Measurements from ENCODE around the gene GNB1L. TPM values are rescaled to one million over a fixed set of nuclear protein-coding genes. Genes with fewer than 3 reads are reported as not detected.

Gene GNB1L
- total RNA-seq, 1 experiment from 2014 or later = 15.8 TPM

- no TSS peak for BruUV-seq (replicated peaks)
- intact Hi-C loops (cut with micrococcal nuclease; ENCODE audit: unreplicated experiment) = no loop called here
- H3K4me1 Mint-ChIP-seq (ENCODE audit: low read depth, unreplicated experiment) = peaks cover 13% of the 10 kb centered on the region
- DNase-seq = peak in 1 of 2 experiments; percentile 26
- CTCF ChIA-PET = no interaction called here
- Histone ChIP-seq H3K4me3 (ENCODE audit: low read depth, low read length) (no peak overlapping the region), H3K36me3 (ENCODE audit: control insufficient read depth, insufficient read depth, low read length) (no peaks in the 10 kb centered on the region; the same call in 1 of the 2 replicates), H3K27me3 (replicated peaks; ENCODE audit: control insufficient read depth, insufficient read depth, low read length) (no peaks in the 10 kb centered on the region), H3K9me3 (no peaks in the 10 kb centered on the region), H3K4me1 (peaks cover 23% of the 10 kb centered on the region)
- H3K27me3 Mint-ChIP-seq (ENCODE audit: insufficient read depth, unreplicated experiment) = no peaks in the 10 kb centered on the region
- H3K27ac Mint-ChIP-seq (ENCODE audit: unreplicated experiment) = peak overlapping the region; percentile 26
- H3K36me3 Mint-ChIP-seq (ENCODE audit: insufficient read depth, unreplicated experiment) = peaks cover 21% of the 10 kb centered on the region
- no peak overlapping the region for H3K4me3 Mint-ChIP-seq (ENCODE audit: unreplicated experiment)
- no peak for TF ChIP-seq CTCF (IDR thresholded peaks at IDR 0.05; ENCODE audit: insufficient read depth in 1 of 2, low read depth in 1 of 2, low read length in 1 of 2, severe bottlenecking in 1 of 2, unreplicated experiment in 1 of 2)
- POLR2A ChIA-PET = interaction anchor here (0.5 kb wide), 1 partner anchor 67 kb away, joined by 3 read pairs; no protein-coding TSS in a partner anchor
- no peaks in the 10 kb centered on the region for H3K9me3 Mint-ChIP-seq (ENCODE audit: unreplicated experiment)
Measured at GRCh38 chr22:19876941-19877625, 22.4 kb upstream of the GNB1L start.

DNA sequence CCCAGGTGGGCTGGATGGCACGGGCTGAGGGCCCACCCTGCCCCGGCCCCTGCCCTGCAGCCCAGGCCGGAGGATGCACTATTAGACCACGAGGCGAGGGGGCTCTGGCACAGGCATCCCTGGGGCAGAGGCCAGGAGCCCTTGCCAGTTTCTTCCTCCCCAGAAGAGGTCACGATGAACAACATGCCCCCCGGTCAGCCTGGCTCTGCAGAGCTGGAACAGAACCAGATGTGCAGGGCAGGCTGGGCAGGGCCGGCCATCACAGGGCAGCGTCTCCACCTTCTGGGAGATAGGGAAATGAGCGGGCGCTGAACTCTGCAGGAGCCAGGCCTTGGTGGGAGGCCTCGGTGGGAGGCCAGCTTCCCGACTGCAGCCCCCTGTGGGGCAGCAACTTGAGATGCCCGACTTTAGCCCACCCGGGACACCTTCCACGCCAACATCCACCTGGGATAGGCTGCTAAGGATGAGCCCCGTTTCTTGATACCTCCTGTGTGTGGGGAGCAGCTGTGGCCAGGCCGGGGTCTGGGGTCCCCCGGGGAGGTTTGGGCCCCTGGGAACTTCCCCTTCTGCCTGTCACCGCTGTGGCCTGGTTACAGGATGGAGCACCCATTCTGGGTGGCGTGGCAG is 21.8 kb upstream of the GNB1L start:
- no peak for TF ChIP-seq CTCF (IDR thresholded peaks at IDR 0.05; ENCODE audit: insufficient read depth in 1 of 2, low read depth in 1 of 2, low read length in 1 of 2, severe bottlenecking in 1 of 2, unreplicated experiment in 1 of 2)
- intact Hi-C loops (cut with micrococcal nuclease; ENCODE audit: unreplicated experiment) = no loop called here
- no peaks in the 10 kb centered on the region; the same call in 1 of the 2 replicates for H3K36me3 ChIP-seq (ENCODE audit: control insufficient read depth, insufficient read depth, low read length)
- peak in 1 of 2 experiments; percentile 34 for DNase-seq
- CTCF ChIA-PET = no interaction called here
- no peaks in the 10 kb centered on the region for H3K9me3 Mint-ChIP-seq (ENCODE audit: unreplicated experiment)
- H3K27me3 ChIP-seq (replicated peaks; ENCODE audit: control insufficient read depth, insufficient read depth, low read length) = no peaks in the 10 kb centered on the region
- H3K36me3 Mint-ChIP-seq (ENCODE audit: insufficient read depth, unreplicated experiment) = peaks cover 14% of the 10 kb centered on the region
- no TSS peak for BruUV-seq (replicated peaks)
- no peak overlapping the region for H3K27ac Mint-ChIP-seq (ENCODE audit: unreplicated experiment)
- POLR2A ChIA-PET = no interaction called here
- H3K4me3 Mint-ChIP-seq (ENCODE audit: unreplicated experiment) = no peak overlapping the region
- peaks cover 16% of the 10 kb centered on the region for H3K4me1 ChIP-seq
- H3K27me3 Mint-ChIP-seq (ENCODE audit: insufficient read depth, unreplicated experiment) = no peaks in the 10 kb centered on the region
- no peak overlapping the region for H3K4me3 ChIP-seq (ENCODE audit: low read depth, low read length)
- no peaks in the 10 kb centered on the region for H3K9me3 ChIP-seq
- peaks cover 13% of the 10 kb centered on the region for H3K4me1 Mint-ChIP-seq (ENCODE audit: low read depth, unreplicated experiment)

DNA sequence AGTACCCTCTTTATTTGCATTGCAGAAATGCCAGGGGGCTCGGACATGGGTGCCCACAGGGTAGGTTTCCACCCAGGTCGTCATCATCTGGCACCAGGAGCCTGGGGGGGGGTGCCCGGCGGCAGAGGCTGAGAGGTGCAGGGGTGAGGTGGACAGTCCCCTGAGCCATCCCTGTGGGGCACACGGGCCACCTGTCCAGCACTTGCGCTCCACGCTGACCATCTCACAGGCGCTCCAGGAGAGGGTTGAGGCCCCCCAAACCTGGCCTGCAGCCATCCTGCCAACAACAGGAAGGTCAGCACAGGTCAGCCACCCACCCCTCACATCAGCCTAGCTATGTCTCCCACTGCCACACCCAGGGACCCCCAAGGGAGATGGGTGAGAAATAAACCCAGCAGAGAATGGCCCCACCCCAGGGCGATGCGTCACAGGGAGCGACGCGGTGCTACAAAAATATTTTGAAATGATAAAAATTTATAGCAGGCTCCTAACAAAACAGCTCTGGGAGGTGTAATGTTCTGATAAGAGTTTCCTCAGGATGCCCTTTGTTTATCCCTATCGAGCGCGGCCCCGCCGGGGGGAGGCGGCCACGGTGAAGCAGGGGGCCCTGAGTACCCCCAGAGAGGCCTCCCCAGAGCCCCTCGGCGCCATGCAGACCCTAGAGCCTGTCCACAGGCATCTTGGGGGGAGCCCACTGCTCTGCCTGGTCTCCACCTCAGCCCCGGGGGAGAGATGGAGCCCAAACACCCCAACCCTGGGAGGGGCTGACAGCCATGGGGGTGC is 21.0 kb upstream of the GNB1L start:
- BruUV-seq (replicated peaks) = no TSS peak
- H3K9me3 ChIP-seq = no peaks in the 10 kb centered on the region
- Mint-ChIP-seq H3K36me3 (ENCODE audit: insufficient read depth, unreplicated experiment) (peaks cover 7% of the 10 kb centered on the region), H3K4me3 (ENCODE audit: unreplicated experiment) (no peak overlapping the region), H3K4me1 (ENCODE audit: low read depth, unreplicated experiment) (peaks cover 7% of the 10 kb centered on the region), H3K27ac (ENCODE audit: unreplicated experiment) (no peak overlapping the region), H3K9me3 (ENCODE audit: unreplicated experiment) (no peaks in the 10 kb centered on the region), H3K27me3 (ENCODE audit: insufficient read depth, unreplicated experiment) (no peaks in the 10 kb centered on the region)
- DNase-seq = peak in 1 of 2 experiments; percentile 22
- no peaks in the 10 kb centered on the region for H3K27me3 ChIP-seq (replicated peaks; ENCODE audit: control insufficient read depth, insufficient read depth, low read length)
- no peak for TF ChIP-seq CTCF (IDR thresholded peaks at IDR 0.05; ENCODE audit: insufficient read depth in 1 of 2, low read depth in 1 of 2, low read length in 1 of 2, severe bottlenecking in 1 of 2, unreplicated experiment in 1 of 2)
- H3K4me1 ChIP-seq = peaks cover 12% of the 10 kb centered on the region
- ChIA-PET CTCF (no interaction called here), POLR2A (no interaction called here)
- H3K36me3 ChIP-seq (ENCODE audit: control insufficient read depth, insufficient read depth, low read length) = no peaks in the 10 kb centered on the region; the same call in 1 of the 2 replicates
- intact Hi-C loops (cut with micrococcal nuclease; ENCODE audit: unreplicated experiment) = no loop called here
- no peak overlapping the region for H3K4me3 ChIP-seq (ENCODE audit: low read depth, low read length)
